Measurements from ENCODE around the gene DUSP14.
A peak's percentile ranks its signal among the peaks of the same experiment; 100 is the strongest.

DUSP14 gene

GRCh38 chr17:37518826-37519225, 29.1 kb downstream of the DUSP14 start:
- DNase-seq = no peak

- no peak for DNase-seq
Observed at GRCh38 chr17:37519251-37519985, 29.7 kb downstream of the DUSP14 start.

GRCh38 chr17:37520174-37520573, 30.5 kb downstream of the DUSP14 start:
- DNase-seq = no peak

- no peak for DNase-seq
Observed at GRCh38 chr17:37521821-37522220, 32.1 kb downstream of the DUSP14 start.

GRCh38 chr17:37523715-37524219, 34.1 kb downstream of the DUSP14 start:
- no peak for DNase-seq

- peak; percentile 13 for DNase-seq
Observed at GRCh38 chr17:37527249-37527851, 37.7 kb downstream of the DUSP14 start.

GRCh38 chr17:37530420-37530819, 40.7 kb downstream of the DUSP14 start:
- no peak for DNase-seq

GRCh38 chr17:37532756-37533155, 43.1 kb downstream of the DUSP14 start:
- no peak for DNase-seq

GRCh38 chr17:37535906-37536305, 46.2 kb downstream of the DUSP14 start:
- no peak for DNase-seq

GRCh38 chr17:37538981-37539659, 49.4 kb downstream of the DUSP14 start:
- DNase-seq = no peak

GRCh38 chr17:37541880-37542660, 52.4 kb downstream of the DUSP14 start:
- no peak for DNase-seq

- DNase-seq = no peak
Observed at GRCh38 chr17:37543637-37544052, 54.0 kb downstream of the DUSP14 start.

GRCh38 chr17:37545486-37545885, 55.8 kb downstream of the DUSP14 start:
- no peak for DNase-seq

- no peak for DNase-seq
Observed at GRCh38 chr17:37546302-37546701, 56.6 kb downstream of the DUSP14 start.

GRCh38 chr17:37547986-37548385, 58.3 kb downstream of the DUSP14 start:
- no peak for DNase-seq

GRCh38 chr17:37551788-37552187, 62.1 kb downstream of the DUSP14 start:
- no peak for DNase-seq

GRCh38 chr17:37553401-37553966, 63.8 kb downstream of the DUSP14 start:
- DNase-seq = no peak

GRCh38 chr17:37555386-37555785, 65.7 kb downstream of the DUSP14 start:
- no peak for DNase-seq

- no peak for DNase-seq
Observed at GRCh38 chr17:37557482-37557881, 67.8 kb downstream of the DUSP14 start.

- DNase-seq = no peak
Observed at GRCh38 chr17:37558299-37558698, 68.6 kb downstream of the DUSP14 start.

- no peak for DNase-seq
Observed at GRCh38 chr17:37562016-37562745, 72.5 kb downstream of the DUSP14 start.

Data from NCI-H2081 treated with DMSO at 0.1 percent for 48 hours (cell line).